Activated CD4-positive, alpha-beta T cell treated with anti-CD3 and anti-CD28 coated beads, Interleukin-2, amount 50 U/mL, for 48 hours (primary cell): ENCODE results near the gene ZNF396.

Experiments
- DNase-seq, 2 experiments: peaks; one replicate each; pipeline ENCODE4 v3.0.0-alpha.2; 2020

Gene ZNF396

GRCh38 chr18:35334212-35334611 is 42.9 kb downstream of the ZNF396 start:
- DNase-seq, result no peak

DNA sequence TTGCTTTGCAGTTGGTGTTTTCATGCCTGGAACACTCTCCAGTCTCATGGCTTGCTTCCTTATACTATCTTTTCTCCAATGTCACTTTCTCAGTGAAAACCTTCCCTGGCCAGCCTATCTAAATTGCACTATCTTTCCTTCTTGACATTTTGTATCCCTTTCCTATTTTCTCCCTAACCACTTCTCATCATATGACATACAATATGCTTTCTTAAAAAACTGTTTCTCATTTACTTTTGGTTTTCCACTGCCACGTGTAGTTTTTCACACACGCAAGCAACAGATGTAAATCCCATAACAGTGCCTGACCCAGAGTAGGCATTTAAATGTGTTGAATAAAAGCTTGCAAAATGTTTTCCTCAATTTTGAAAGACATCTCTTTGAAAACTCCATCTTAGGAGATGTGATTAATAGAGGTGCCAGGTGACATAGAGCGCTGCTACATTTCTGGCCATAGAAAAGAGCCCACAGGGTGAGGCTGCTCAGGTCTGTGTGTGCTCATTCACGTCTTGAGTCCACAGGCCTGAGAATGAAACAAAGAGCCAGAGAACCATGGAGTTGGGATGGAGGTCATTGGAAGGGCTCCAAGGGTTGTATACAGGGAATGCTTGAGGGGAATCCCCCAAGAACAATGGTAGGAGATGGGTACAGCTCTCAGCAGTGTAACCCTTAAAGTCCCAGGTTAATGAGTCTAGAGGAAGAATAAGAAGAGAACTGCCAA is 45.6 kb downstream of the ZNF396 start:
- no peak for DNase-seq

DNA sequence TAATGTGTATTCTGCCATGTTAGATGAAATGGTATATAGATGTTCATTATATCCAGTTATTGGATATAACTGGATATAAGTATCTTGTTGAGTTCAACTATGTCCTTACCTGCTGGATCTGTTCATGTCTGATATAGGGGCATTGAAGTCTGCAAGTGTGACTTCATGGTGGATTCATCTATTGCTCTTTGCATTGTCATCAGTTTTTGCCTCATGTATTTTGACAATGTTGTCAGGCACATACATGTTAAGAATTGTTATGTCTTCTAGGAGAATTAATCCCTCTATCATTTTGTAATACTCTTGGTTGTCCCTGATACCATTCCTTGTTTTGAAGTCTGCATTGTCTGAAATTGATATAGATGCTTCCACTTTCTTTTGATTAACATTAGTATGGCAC is 48.3 kb downstream of the ZNF396 start:
- DNase-seq, result no peak

DNA sequence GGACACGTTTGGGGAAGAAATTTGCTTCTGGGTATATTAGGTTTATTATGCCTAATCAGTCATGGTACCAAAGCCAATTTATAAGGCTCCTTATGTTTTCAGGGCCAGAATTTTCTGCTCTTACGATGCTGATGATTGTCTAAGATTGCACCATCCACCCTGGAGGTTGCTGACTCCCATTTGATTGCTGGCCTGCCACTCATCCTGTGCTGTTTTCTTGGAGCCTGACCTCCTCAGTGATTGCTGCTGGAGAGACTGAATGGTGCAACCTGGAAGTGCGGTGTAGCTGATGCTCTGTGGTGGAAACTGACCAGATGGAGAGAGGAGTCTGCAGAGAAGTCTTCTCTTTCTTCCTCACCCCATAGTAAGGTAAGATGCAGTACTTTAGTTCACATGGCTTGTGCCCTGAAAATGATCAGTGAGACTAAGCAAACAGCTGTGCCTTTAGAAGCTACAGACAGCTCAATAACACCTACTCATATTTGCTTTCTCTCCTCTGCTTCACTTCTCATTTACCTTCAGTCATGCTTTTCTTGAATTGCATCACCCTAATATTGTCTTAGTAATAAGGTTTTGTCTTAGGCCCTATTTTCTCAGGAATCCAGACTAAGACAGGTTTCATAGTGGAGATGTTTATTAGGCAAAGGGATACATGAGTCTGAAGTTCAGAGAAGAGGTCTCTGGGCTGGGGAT is 50.3 kb downstream of the ZNF396 start:
- DNase-seq, result no peak

GRCh38 chr18:35324926-35325655 is 52.0 kb downstream of the ZNF396 start:
- DNase-seq, result no peak

GRCh38 chr18:35322486-35323458 is 54.4 kb downstream of the ZNF396 start:
- DNase-seq, result no peak
